B cell (primary cell): ENCODE data around the gene GMPPA. TPM values are rescaled to one million over a fixed set of nuclear protein-coding genes. Genes with fewer than 3 reads are reported as not detected.

Experiments
- ATAC-seq: fragments of 200-7000 bp; cut with Tn5 transposase; one replicate; pipeline ENCODE4 v1.10.0; 2021; ENCODE audit warnings: low read depth, mild to moderate bottlenecking, moderate number of reproducible peaks, moderate library complexity
- CTCF ChIA-PET: fragments of 350-600 bp; sonication (Branson Sonifier 250); formaldehyde crosslinking; loops from one replicate; lab custom pipeline; 2021; ENCODE audit warnings: antibody characterized with exemption, inconsistent platforms; lab: Charles Lee
- POLR2A ChIA-PET: fragments of 350-600 bp; sonication (Branson Sonifier 250); formaldehyde crosslinking; loops from one replicate; lab custom pipeline; 2021; ENCODE audit warnings: antibody characterized with exemption; lab: Charles Lee
- DNase-seq: peaks from one replicate; pipeline ENCODE4 v3.0.0; 2013
- H2AFZ ChIP-seq: 2 replicates; pipeline ENCODE4 v1.6.1; 2012; ENCODE audit warnings: mild to moderate bottlenecking, low read depth, low read length; ENCODE audit not compliant: insufficient read depth, poor library complexity, severe bottlenecking
- H3K27ac ChIP-seq, 2 donors: 1 replicate in 1 of 2; 2 replicates in 1 of 2; pipeline ENCODE4 v1.5.1; 2012 to 2013; ENCODE audit warnings: low read length in 2 of 2, mild to moderate bottlenecking in 2 of 2, moderate library complexity in 1 of 2
- H3K27me3 ChIP-seq, 4 experiments: fragments of 200-600 bp in 1 of 4; sonication (generic) in 1 of 4; replicated peaks in 1 of 4; 1 replicate in 2 of 4; 2 replicates in 2 of 4; pipeline versions ENCODE4 v1.6.1 to v1.7.0; 2013 to 2016; ENCODE audit warnings: low read length in 3 of 4, mild to moderate bottlenecking in 2 of 4, mixed read lengths in 1 of 4, moderate library complexity in 1 of 4; ENCODE audit not compliant: insufficient read depth in 4 of 4, control insufficient read depth in 3 of 4; ENCODE audit errors: control extremely low read depth in 1 of 4
- H3K36me3 ChIP-seq, 2 experiments: replicated peaks in 1 of 2; 1 replicate in 1 of 2; 2 replicates in 1 of 2; pipeline versions ENCODE4 v1.6.1 to v1.7.1; 2013; ENCODE audit warnings: low read length in 1 of 2; ENCODE audit not compliant: insufficient read depth in 2 of 2, control insufficient read depth in 1 of 2; ENCODE audit errors: control extremely low read depth in 1 of 2, extremely low read depth in 1 of 2
- H3K4me1 ChIP-seq, 2 donors: fragments of 200-600 bp in 1 of 2; sonication (generic) in 1 of 2; 1 replicate in 1 of 2; 2 replicates in 1 of 2; pipeline versions ENCODE4 v1.5.1 to v1.6.1; 2013 to 2017; ENCODE audit warnings: low read length in 2 of 2; ENCODE audit not compliant: control insufficient read depth in 2 of 2, insufficient read depth in 2 of 2
- H3K4me2 ChIP-seq: replicated peaks from 2 replicates; pipeline ENCODE3; 2012; ENCODE audit warnings: mild to moderate bottlenecking, low read depth, low read length; ENCODE audit not compliant: poor library complexity, severe bottlenecking
- H3K4me3 ChIP-seq, 5 experiments: fragments of 200-600 bp in 1 of 5; sonication (generic) in 1 of 5; 1 replicate in 3 of 5; 2 replicates in 2 of 5; pipeline versions ENCODE4 v1.5.1 to v1.7.0; 2011 to 2016; ENCODE audit warnings: low read length in 4 of 5, mild to moderate bottlenecking in 4 of 5, low read depth in 2 of 5, control low read depth in 1 of 5, moderate library complexity in 1 of 5; ENCODE audit not compliant: insufficient read depth in 1 of 5; ENCODE audit errors: control extremely low read depth in 1 of 5, extremely low read depth in 1 of 5
- H3K79me2 ChIP-seq: fragments of 200-600 bp; sonication (generic); one replicate; pipeline ENCODE4 v1.6.0; 2016; ENCODE audit warnings: low read length; ENCODE audit not compliant: control insufficient read depth, insufficient read depth
- H3K9ac ChIP-seq: fragments of 200-600 bp; sonication (generic); 2 replicates; pipeline ENCODE4 v1.6.1; 2017; ENCODE audit warnings: mild to moderate bottlenecking, low read length, moderate library complexity
- H3K9me3 ChIP-seq, 3 donors: one replicate each; pipeline versions ENCODE4 v1.6.1 to v1.7.1; 2013; ENCODE audit warnings: low read length in 2 of 3; ENCODE audit not compliant: control insufficient read depth in 2 of 3, insufficient read depth in 1 of 3; ENCODE audit errors: control extremely low read depth in 1 of 3
- H4K20me1 ChIP-seq: 2 replicates; pipeline ENCODE4 v1.6.0; 2012; ENCODE audit warnings: mild to moderate bottlenecking, low read length; ENCODE audit not compliant: insufficient read depth, control insufficient read depth, poor library complexity, severe bottlenecking
- H3K27ac Mint-ChIP-seq: one replicate; pipeline ENCODE4 v1.8.0; 2021; ENCODE audit warnings: mixed read lengths
- H3K27me3 Mint-ChIP-seq: one replicate; pipeline ENCODE4 v1.8.0; 2021; ENCODE audit warnings: mixed read lengths
- H3K4me1 Mint-ChIP-seq: one replicate; pipeline ENCODE4 v1.8.0; 2021; ENCODE audit warnings: mixed read lengths
- H3K4me3 Mint-ChIP-seq: one replicate; pipeline ENCODE4 v1.8.0; 2021; ENCODE audit warnings: mixed read lengths
- H3K9me3 Mint-ChIP-seq: one replicate; pipeline ENCODE4 v1.8.0; 2022; ENCODE audit warnings: mixed read lengths; ENCODE audit not compliant: insufficient read depth
- EZH2 ChIP-seq: IDR thresholded peaks from 2 replicates; pipeline ENCODE4 v1.6.1; 2012; ENCODE audit warnings: borderline replicate concordance, low read depth, mild to moderate bottlenecking, moderate library complexity, low read length; ENCODE audit not compliant: insufficient read depth, poor library complexity, severe bottlenecking
- WGBS: methylation state at CpG from one replicate; pipeline ENCODE4 v1.1.5; 2013; ENCODE audit warnings: missing lambda C conversion rate; ENCODE audit not compliant: insufficient coverage; 5-methylcytosine and 5-hydroxymethylcytosine counted together
- intact Hi-C: fragments of 100-400 bp; cut with micrococcal nuclease; formaldehyde crosslinking; loops from one replicate; pipeline ENCODE4 v1.10.0; 2022
- polyA plus RNA-seq: library from polyadenylated mRNA; depleted of rRNA; stranded (reverse); fragments of >200 nt; gene quantifications from 2 replicates; pipeline ENCODE4 v1.2.3, GENCODE V29; 2012
- total RNA-seq, 2 donors: library from RNA; stranded (reverse); fragments of 120-200 nt in 1 of 2; gene quantifications; 1 replicate in 1 of 2; 2 replicates in 1 of 2; pipeline versions ENCODE4 v1.2.3 to v1.2.4, GENCODE V29; 2013 to 2022
- TF ChIP-seq, protein P1 (sequence below): fragments of 200-600 bp; IDR thresholded peaks from one replicate; pipeline ENCODE4 v1.8.0; 2022; ENCODE audit warnings: antibody characterized with exemption, mild to moderate bottlenecking

Gene GMPPA
- total and polyA plus RNA-seq, 2 donors (not counting 1 experiment from before 2014, with no cell fraction given), result 27.8 to 67.9 TPM

DNA sequence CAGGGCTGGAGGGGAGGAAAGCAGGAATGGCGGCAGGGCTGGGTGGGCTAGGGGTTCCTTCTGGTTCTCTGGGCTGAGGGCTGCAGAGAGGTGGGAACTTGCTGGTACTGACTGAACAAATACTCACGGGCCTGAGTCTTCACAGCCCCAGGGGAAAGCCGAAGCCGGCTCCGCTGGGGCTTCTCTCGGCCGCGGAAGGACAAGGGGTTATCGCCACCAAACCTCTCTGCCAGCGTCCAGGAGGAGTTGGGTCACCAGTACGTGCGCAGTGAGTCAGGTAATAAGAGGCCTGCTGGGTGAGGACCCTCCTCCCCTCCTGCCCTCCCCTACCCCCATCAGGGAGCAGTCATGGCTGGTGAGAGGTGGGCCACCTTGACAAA is 13.5 kb upstream of the GMPPA start:
- H2AFZ ChIP-seq, result peak overlapping the region; percentile 70
- DNase-seq, result no peak
- no peak overlapping the region for H3K4me3 ChIP-seq
- no peaks in the 10 kb centered on the region for H4K20me1 ChIP-seq
- Mint-ChIP-seq H3K9me3 (no peaks in the 10 kb centered on the region), H3K4me3 (peak overlapping the region; percentile 29), H3K27ac (no peak overlapping the region), H3K4me1 (peaks cover 10% of the 10 kb centered on the region), H3K27me3 (peaks cover 51% of the 10 kb centered on the region)
- no peaks in the 10 kb centered on the region for H3K36me3 ChIP-seq
- H3K9ac ChIP-seq, result no peak overlapping the region
- no peak for TF ChIP-seq EZH2
- TF ChIP-seq, protein P1, sequence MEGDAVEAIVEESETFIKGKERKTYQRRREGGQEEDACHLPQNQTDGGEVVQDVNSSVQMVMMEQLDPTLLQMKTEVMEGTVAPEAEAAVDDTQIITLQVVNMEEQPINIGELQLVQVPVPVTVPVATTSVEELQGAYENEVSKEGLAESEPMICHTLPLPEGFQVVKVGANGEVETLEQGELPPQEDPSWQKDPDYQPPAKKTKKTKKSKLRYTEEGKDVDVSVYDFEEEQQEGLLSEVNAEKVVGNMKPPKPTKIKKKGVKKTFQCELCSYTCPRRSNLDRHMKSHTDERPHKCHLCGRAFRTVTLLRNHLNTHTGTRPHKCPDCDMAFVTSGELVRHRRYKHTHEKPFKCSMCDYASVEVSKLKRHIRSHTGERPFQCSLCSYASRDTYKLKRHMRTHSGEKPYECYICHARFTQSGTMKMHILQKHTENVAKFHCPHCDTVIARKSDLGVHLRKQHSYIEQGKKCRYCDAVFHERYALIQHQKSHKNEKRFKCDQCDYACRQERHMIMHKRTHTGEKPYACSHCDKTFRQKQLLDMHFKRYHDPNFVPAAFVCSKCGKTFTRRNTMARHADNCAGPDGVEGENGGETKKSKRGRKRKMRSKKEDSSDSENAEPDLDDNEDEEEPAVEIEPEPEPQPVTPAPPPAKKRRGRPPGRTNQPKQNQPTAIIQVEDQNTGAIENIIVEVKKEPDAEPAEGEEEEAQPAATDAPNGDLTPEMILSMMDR, result no peak
- no peaks in the 10 kb centered on the region for H3K79me2 ChIP-seq
- peaks cover 0 to 3% (median 0%) of the 10 kb centered on the region in 3 donors for H3K9me3 ChIP-seq
- ChIA-PET CTCF (interaction anchor here (1.5 kb wide), 1 partner anchor 25 kb away, joined by 5 read pairs; no protein-coding TSS in a partner anchor), POLR2A (no interaction called here)
- ATAC-seq, result no peak
- H3K4me2 ChIP-seq, result peak overlapping the region; percentile 79
- H3K27me3 ChIP-seq, result peaks cover 0 to 62% (median 19%) of the 10 kb centered on the region in 4 experiments
- WGBS, result 64% methylated on average over 6 of the region's 12 CpGs
- intact Hi-C loops, result no loop called here
- no peak overlapping the region for H3K27ac ChIP-seq
- peaks cover 7 to 16% of the 10 kb centered on the region in 2 donors for H3K4me1 ChIP-seq

DNA sequence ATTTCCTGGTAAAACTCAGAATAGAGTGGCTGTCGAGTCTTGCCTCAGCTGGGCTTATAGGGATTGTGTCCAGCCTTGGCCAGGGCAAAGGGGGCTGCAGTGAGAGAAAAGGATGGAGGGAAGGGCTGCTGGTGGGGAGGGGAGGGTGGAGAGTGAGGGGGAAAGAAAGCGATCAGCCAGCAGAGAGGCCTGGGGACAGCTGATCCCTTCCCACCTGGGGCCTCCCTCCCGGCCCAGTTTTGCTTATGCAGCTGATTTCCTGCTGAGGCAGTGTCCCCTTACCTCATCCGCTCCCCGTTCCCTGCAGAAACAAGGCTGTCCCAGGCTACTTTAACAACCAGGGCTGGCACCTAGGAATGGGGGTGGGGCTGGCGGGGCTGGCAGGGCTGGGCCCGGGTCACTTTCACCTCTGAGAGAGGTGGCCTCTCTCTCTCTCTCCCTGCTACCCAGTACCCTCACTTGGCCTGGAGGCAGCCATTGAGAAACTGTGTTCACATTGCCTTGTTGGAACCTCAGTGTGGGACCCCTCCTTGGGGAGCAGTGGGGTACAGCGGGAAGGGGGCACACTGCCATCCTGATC is 12.2 kb upstream of the GMPPA start:
- H3K4me1 Mint-ChIP-seq, result peaks cover 10% of the 10 kb centered on the region
- H3K27ac ChIP-seq, result no peak overlapping the region
- no peak overlapping the region for H3K4me3 Mint-ChIP-seq
- ChIA-PET CTCF (interaction anchor here (1.5 kb wide), 1 partner anchor 23 kb away, joined by 5 read pairs; no protein-coding TSS in a partner anchor), POLR2A (no interaction called here)
- H3K36me3 ChIP-seq, result no peaks in the 10 kb centered on the region
- intact Hi-C loops, result no loop called here
- no peak overlapping the region for H3K9ac ChIP-seq
- peaks cover 0 to 56% (median 21%) of the 10 kb centered on the region in 4 experiments for H3K27me3 ChIP-seq
- H4K20me1 ChIP-seq, result no peaks in the 10 kb centered on the region
- no peak overlapping the region for H3K4me3 ChIP-seq
- no peak overlapping the region for H2AFZ ChIP-seq
- no peak overlapping the region for H3K27ac Mint-ChIP-seq
- no peak for TF ChIP-seq EZH2
- TF ChIP-seq, protein P1, result no peak
- WGBS, result 59% methylated on average over 6 of the region's 8 CpGs
- H3K4me2 ChIP-seq, result no peak overlapping the region
- H3K4me1 ChIP-seq, result peaks cover 7 to 16% of the 10 kb centered on the region in 2 donors
- no peaks in the 10 kb centered on the region for H3K79me2 ChIP-seq
- peaks cover 49% of the 10 kb centered on the region for H3K27me3 Mint-ChIP-seq
- peaks cover 0 to 3% (median 0%) of the 10 kb centered on the region in 3 donors for H3K9me3 ChIP-seq
- ATAC-seq, result no peak
- no peaks in the 10 kb centered on the region for H3K9me3 Mint-ChIP-seq
- no peak for DNase-seq
